CD8-positive, alpha-beta memory T cell (primary cell): Measurements from ENCODE around the gene ZNF579. TPM values are rescaled to one million over a fixed set of nuclear protein-coding genes. Genes with fewer than 3 reads are reported as not detected.
"Not testable (repeated sequence)": the region's sequence is repeated elsewhere in the genome, so short reads cannot be mapped to it uniquely, and the experiment has no call there.

Experiments used
- CTCF ChIA-PET: fragments of 350-600 bp; sonication (Branson Sonifier 250); formaldehyde crosslinking; loops from one replicate; lab custom pipeline; 2021; ENCODE audit warnings: antibody characterized with exemption; lab: Charles Lee
- POLR2A ChIA-PET: fragments of 350-600 bp; sonication (Branson Sonifier 250); formaldehyde crosslinking; loops from one replicate; lab custom pipeline; 2021; ENCODE audit warnings: antibody characterized with exemption; lab: Charles Lee
- DNase-seq, 5 donors: peaks; one replicate each; pipeline versions ENCODE4 v3.0.0 to v3.0.0-alpha.2; 2020 to 2022; ENCODE audit warnings: mixed read lengths in 1 of 5
- H3K27ac ChIP-seq: one replicate; pipeline ENCODE4 v1.7.0; 2013; ENCODE audit warnings: low read depth, mild to moderate bottlenecking, low read length, moderate library complexity
- H3K27me3 ChIP-seq: 2 replicates; pipeline ENCODE4 v1.7.0; 2013; ENCODE audit warnings: low read length, mild to moderate bottlenecking; ENCODE audit not compliant: insufficient read depth, poor library complexity, severe bottlenecking
- H3K36me3 ChIP-seq: 2 replicates; pipeline ENCODE4 v1.7.0; 2013; ENCODE audit warnings: mild to moderate bottlenecking, low read length, moderate library complexity; ENCODE audit not compliant: insufficient read depth
- H3K4me1 ChIP-seq: 2 replicates; pipeline ENCODE4 v1.7.0; 2013; ENCODE audit warnings: mild to moderate bottlenecking, low read length, moderate library complexity; ENCODE audit not compliant: insufficient read depth
- H3K4me3 ChIP-seq: 2 replicates; pipeline ENCODE4 v1.7.0; 2013; ENCODE audit warnings: mild to moderate bottlenecking, low read length
- H3K9me3 ChIP-seq: 2 replicates; pipeline ENCODE4 v1.7.0; 2013; ENCODE audit warnings: mild to moderate bottlenecking, low read length
- H3K27ac Mint-ChIP-seq, 8 donors: one replicate each; pipeline ENCODE4 v1.8.0; 2020 to 2021; ENCODE audit warnings: mixed read lengths in 8 of 8, mild to moderate bottlenecking in 6 of 8, inconsistent platforms in 3 of 8, moderate library complexity in 3 of 8
- H3K27me3 Mint-ChIP-seq, 2 donors: one replicate each; pipeline ENCODE4 v1.8.0; 2020 to 2021; ENCODE audit warnings: mixed read lengths in 2 of 2, mild to moderate bottlenecking in 1 of 2, moderate library complexity in 1 of 2
- H3K36me3 Mint-ChIP-seq, 3 donors: one replicate each; pipeline ENCODE4 v1.8.0; 2020 to 2021; ENCODE audit warnings: mixed read lengths in 3 of 3, inconsistent platforms in 1 of 3, mild to moderate bottlenecking in 1 of 3
- H3K4me1 Mint-ChIP-seq, 3 donors: one replicate each; pipeline ENCODE4 v1.8.0; 2020 to 2021; ENCODE audit warnings: mixed read lengths in 3 of 3, inconsistent platforms in 1 of 3, mild to moderate bottlenecking in 1 of 3
- H3K4me3 Mint-ChIP-seq, 7 donors: one replicate each; pipeline ENCODE4 v1.8.0; 2020 to 2021; ENCODE audit warnings: mixed read lengths in 7 of 7, mild to moderate bottlenecking in 6 of 7, moderate library complexity in 4 of 7, inconsistent platforms in 2 of 7
- H3K9me3 Mint-ChIP-seq, 5 donors: one replicate each; pipeline ENCODE4 v1.8.0; 2020 to 2022; ENCODE audit warnings: mixed read lengths in 5 of 5, mild to moderate bottlenecking in 3 of 5, moderate library complexity in 2 of 5, inconsistent platforms in 1 of 5
- polyA plus RNA-seq: library from polyadenylated mRNA; unstranded; fragments of 300-500 nt; fragmentation: Illumina TruSeq; gene quantifications from one replicate; pipeline ENCODE4 v1.2.3, GENCODE V29; 2021
- total RNA-seq, 2 experiments: library from RNA; stranded (reverse); gene quantifications; one replicate each; pipeline ENCODE4 v1.2.3, GENCODE V29; 2021

ZNF579 gene
- total and polyA plus RNA-seq, 3 experiments from 2014 or later = 0.35 to 6.6 (median 6.0) TPM

DNA sequence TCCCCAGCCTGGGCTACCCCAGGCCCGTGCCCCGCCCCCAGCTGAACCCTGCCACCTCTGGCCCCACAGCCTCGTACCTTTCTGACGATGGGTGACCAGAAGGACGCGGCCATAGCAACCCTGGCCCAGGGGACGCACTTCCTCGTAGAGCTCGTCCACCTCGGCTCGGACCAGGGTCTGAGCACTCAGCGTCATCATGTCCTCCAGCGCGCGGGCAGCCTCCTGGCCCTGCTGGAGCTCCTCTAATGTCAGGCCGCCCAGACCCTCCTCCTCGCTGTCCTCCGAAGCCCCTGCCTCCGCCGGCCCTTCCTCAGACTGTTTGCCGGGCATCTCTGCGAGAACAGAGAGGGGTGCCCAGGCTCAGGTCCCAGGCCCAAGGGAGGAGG is 44.7 kb downstream of the ZNF579 start:
- Mint-ChIP-seq H3K27me3 (peaks cover 0 to 6% of the 10 kb centered on the region in 2 donors), H3K4me1 (no peaks in the 10 kb centered on the region)
- CTCF ChIA-PET = interaction anchor here (1.1 to 1.9 kb wide), 2 partner anchors 70 to 97 kb away, joined by 3 to 4 read pairs; partner anchors contain the start of gene ZNF865

DNA sequence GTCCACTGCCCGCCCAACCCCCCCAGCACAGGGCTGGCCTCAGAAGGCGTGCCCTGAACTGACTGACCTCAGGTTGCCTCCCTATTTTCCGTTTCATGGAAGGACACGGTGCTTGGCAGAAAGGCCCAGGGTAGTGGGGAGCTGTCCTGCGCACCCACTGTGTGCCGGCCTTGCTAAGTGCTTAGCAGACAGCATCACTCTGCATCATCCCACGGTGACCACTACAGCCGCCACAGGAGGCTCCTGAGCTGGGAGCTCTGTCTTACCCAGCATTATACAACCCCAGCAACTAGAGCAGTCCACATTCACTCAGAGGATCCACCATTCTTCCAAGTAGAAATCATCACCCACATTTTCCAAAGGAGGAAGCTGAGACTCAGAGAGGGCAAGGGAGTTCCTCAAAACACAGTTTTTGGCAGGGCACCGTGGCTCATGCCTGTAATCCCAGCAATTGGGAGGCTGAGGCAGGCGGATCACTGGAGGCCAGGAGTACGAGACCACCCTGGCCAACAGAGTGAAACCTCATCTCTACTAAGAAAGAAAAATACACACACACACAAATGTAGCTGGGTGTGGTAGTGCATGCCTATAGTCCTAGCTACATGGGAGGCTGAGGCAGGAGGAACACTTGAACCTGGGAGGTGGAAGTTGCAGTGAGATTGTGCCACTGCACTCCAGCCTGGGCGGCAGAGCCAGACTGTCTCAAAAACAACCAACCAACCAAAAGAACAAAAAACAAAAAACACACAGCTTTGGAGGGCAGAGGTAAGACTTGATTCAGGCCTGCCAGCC is 45.3 kb downstream of the ZNF579 start:
- H3K27me3 Mint-ChIP-seq = peaks cover 0 to 6% of the 10 kb centered on the region in 2 donors
- no peak overlapping the region for H3K4me3 Mint-ChIP-seq
- H3K27me3 ChIP-seq = no peaks in the 10 kb centered on the region
- no peaks in the 10 kb centered on the region for H3K4me1 ChIP-seq
- H3K9me3 Mint-ChIP-seq = no peaks in the 10 kb centered on the region
- H3K36me3 ChIP-seq = no peaks in the 10 kb centered on the region
- DNase-seq = no peak
- no peaks in the 10 kb centered on the region for H3K9me3 ChIP-seq
- ChIA-PET CTCF (interaction anchor here (1.1 to 1.9 kb wide), 3 partner anchors 31 to 97 kb away, joined by 3 to 4 read pairs (median 4); partner anchors contain the start of gene ZNF865), POLR2A (no interaction called here)
- H3K4me1 Mint-ChIP-seq = no peaks in the 10 kb centered on the region
- no peak overlapping the region for H3K4me3 ChIP-seq
- no peaks in the 10 kb centered on the region for H3K36me3 Mint-ChIP-seq
- no peak overlapping the region for H3K27ac ChIP-seq
- peak overlapping the region in 2 of 8 donors; percentile 43 to 64 for H3K27ac Mint-ChIP-seq

More for the DNA sequence above, 44.7 kb downstream of the ZNF579 start:
- Mint-ChIP-seq H3K36me3 (no peaks in the 10 kb centered on the region), H3K27ac (no peak overlapping the region), H3K4me3 (no peak overlapping the region), H3K9me3 (no peaks in the 10 kb centered on the region)
- no peaks in the 10 kb centered on the region for H3K27me3 ChIP-seq
- no peak overlapping the region for H3K27ac ChIP-seq
- DNase-seq = no peak
- no peaks in the 10 kb centered on the region for H3K9me3 ChIP-seq
- no peaks in the 10 kb centered on the region for H3K36me3 ChIP-seq
- no peaks in the 10 kb centered on the region for H3K4me1 ChIP-seq
- POLR2A ChIA-PET = no interaction called here
- H3K4me3 ChIP-seq = no peak overlapping the region

DNA sequence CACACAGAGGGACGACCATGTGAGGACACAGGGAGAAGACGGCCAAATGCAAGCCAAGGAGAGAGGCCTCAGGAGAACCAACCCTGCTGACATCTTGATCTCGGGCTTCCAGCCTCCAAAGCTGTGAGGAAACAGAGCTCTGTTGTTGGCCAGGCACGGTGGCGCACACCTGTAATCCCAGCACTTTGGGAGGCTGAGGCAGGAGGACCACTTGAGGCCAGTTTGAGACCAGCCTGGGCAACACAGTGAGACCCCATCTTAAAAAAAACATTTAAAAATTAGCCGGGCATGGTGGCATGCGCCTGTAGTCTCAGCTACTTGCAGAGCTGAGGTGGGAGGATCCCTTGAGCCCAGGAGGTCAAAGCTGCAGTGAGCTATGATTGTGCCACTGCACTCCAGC is 46.4 kb downstream of the ZNF579 start:
- POLR2A ChIA-PET, H3K4me3 Mint-ChIP-seq, DNase-seq, H3K4me1 ChIP-seq, H3K4me1 Mint-ChIP-seq, H3K27me3 Mint-ChIP-seq, H3K9me3 Mint-ChIP-seq, H3K36me3 Mint-ChIP-seq, H3K27ac Mint-ChIP-seq, H3K27me3 ChIP-seq, H3K36me3 ChIP-seq, H3K27ac ChIP-seq, H3K9me3 ChIP-seq, H3K4me3 ChIP-seq: not testable (repeated sequence)
- CTCF ChIA-PET = interaction anchor here (1.1 to 1.9 kb wide), 2 partner anchors 30 to 98 kb away, joined by 4 read pairs; no protein-coding TSS in a partner anchor

GRCh38 chr19:55530996-55531395 is 49.7 kb downstream of the ZNF579 start:
- ChIA-PET POLR2A (no interaction called here), CTCF (no interaction called here)
- Mint-ChIP-seq H3K27me3 (peaks cover 0 to 6% of the 10 kb centered on the region in 2 donors), H3K36me3 (no peaks in the 10 kb centered on the region), H3K9me3 (no peaks in the 10 kb centered on the region), H3K4me1 (no peaks in the 10 kb centered on the region), H3K4me3 (no peak overlapping the region), H3K27ac (no peak overlapping the region)
- H3K27me3 ChIP-seq = no peaks in the 10 kb centered on the region
- no peak overlapping the region for H3K4me3 ChIP-seq
- no peaks in the 10 kb centered on the region for H3K4me1 ChIP-seq
- H3K9me3 ChIP-seq = no peaks in the 10 kb centered on the region
- no peaks in the 10 kb centered on the region for H3K36me3 ChIP-seq
- no peak overlapping the region for H3K27ac ChIP-seq
- no peak for DNase-seq

GRCh38 chr19:55529636-55530234 is 50.9 kb downstream of the ZNF579 start:
- no peaks in the 10 kb centered on the region for H3K9me3 ChIP-seq
- Mint-ChIP-seq H3K9me3 (no peaks in the 10 kb centered on the region), H3K4me1 (no peaks in the 10 kb centered on the region), H3K4me3 (no peak overlapping the region), H3K36me3 (no peaks in the 10 kb centered on the region), H3K27ac (no peak overlapping the region), H3K27me3 (peaks cover 4 to 6% of the 10 kb centered on the region in 2 donors)
- no peaks in the 10 kb centered on the region for H3K36me3 ChIP-seq
- H3K27me3 ChIP-seq = no peaks in the 10 kb centered on the region
- ChIA-PET CTCF (no interaction called here), POLR2A (no interaction called here)
- no peak overlapping the region for H3K27ac ChIP-seq
- no peak overlapping the region for H3K4me3 ChIP-seq
- H3K4me1 ChIP-seq = no peaks in the 10 kb centered on the region
- DNase-seq = no peak

- no peaks in the 10 kb centered on the region for H3K9me3 ChIP-seq
- POLR2A ChIA-PET = no interaction called here
- no peaks in the 10 kb centered on the region for H3K4me1 Mint-ChIP-seq
- peaks cover 1 to 8% of the 10 kb centered on the region in 2 donors for H3K27me3 Mint-ChIP-seq
- H3K4me3 ChIP-seq = no peak overlapping the region
- H3K4me1 ChIP-seq = no peaks in the 10 kb centered on the region
- H3K36me3 ChIP-seq = no peaks in the 10 kb centered on the region
- CTCF ChIA-PET = no interaction called here
- no peaks in the 10 kb centered on the region for H3K9me3 Mint-ChIP-seq
- DNase-seq = no peak
- H3K27ac Mint-ChIP-seq = no peak overlapping the region
- no peaks in the 10 kb centered on the region for H3K36me3 Mint-ChIP-seq
- H3K27ac ChIP-seq = no peak overlapping the region
- no peak overlapping the region for H3K4me3 Mint-ChIP-seq
- no peaks in the 10 kb centered on the region for H3K27me3 ChIP-seq
Measured at GRCh38 chr19:55528030-55528803, 52.4 kb downstream of the ZNF579 start.

DNA sequence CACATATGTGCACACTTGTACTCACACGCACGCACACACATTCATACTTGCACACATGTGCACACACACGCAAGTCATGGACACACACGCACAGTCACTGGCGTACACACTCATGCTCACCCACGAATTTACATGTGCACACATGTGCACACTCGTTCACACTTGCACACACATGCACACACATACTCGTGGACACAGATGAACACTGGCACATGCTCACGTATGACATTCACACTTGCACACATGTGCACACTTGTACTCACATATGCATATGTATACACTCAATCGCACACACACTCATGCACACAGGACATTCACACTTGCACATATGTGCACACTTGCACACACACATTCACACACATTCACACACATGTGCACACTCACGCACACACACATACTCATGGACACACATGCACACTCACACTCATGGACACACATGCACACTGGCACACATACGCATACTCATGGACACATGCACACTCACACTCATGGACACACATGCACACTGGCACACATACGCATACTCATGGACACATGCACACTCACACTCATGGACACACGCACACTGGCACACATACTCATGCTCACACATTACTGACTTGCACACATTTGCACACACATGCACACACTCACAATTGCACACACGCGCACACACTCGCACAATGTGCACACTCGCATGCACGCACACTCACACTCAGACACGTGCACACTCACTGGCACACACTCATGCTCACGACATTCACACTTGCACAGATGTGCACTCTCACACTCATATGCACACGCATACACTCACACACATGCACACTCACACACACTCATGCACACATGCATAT is 53.2 kb downstream of the ZNF579 start:
- Mint-ChIP-seq H3K27ac (no peak overlapping the region), H3K4me3 (no peak overlapping the region), H3K36me3 (no peaks in the 10 kb centered on the region), H3K4me1 (no peaks in the 10 kb centered on the region), H3K9me3 (no peaks in the 10 kb centered on the region), H3K27me3 (peaks cover 1 to 8% of the 10 kb centered on the region in 2 donors)
- no peaks in the 10 kb centered on the region for H3K4me1 ChIP-seq
- H3K9me3 ChIP-seq = no peaks in the 10 kb centered on the region
- no peak overlapping the region for H3K4me3 ChIP-seq
- H3K27me3 ChIP-seq = no peaks in the 10 kb centered on the region
- no peaks in the 10 kb centered on the region for H3K36me3 ChIP-seq
- ChIA-PET CTCF (no interaction called here), POLR2A (no interaction called here)
- no peak for DNase-seq
- H3K27ac ChIP-seq = no peak overlapping the region
